Airway epithelial cell (primary cell): ENCODE measurements around the gene PUS7L. TPM values are rescaled to one million over a fixed set of nuclear protein-coding genes. Genes with fewer than 3 reads are reported as not detected.

Experiments used
- total RNA-seq: library from RNA; depleted of rRNA; stranded (reverse); fragments of >200 nt; gene quantifications from 2 replicates; pipeline ENCODE4 v1.2.3, GENCODE V29; 2015

The PUS7L gene, protein sequence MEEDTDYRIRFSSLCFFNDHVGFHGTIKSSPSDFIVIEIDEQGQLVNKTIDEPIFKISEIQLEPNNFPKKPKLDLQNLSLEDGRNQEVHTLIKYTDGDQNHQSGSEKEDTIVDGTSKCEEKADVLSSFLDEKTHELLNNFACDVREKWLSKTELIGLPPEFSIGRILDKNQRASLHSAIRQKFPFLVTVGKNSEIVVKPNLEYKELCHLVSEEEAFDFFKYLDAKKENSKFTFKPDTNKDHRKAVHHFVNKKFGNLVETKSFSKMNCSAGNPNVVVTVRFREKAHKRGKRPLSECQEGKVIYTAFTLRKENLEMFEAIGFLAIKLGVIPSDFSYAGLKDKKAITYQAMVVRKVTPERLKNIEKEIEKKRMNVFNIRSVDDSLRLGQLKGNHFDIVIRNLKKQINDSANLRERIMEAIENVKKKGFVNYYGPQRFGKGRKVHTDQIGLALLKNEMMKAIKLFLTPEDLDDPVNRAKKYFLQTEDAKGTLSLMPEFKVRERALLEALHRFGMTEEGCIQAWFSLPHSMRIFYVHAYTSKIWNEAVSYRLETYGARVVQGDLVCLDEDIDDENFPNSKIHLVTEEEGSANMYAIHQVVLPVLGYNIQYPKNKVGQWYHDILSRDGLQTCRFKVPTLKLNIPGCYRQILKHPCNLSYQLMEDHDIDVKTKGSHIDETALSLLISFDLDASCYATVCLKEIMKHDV
- total RNA-seq, result 7.6 and 12.0 TPM in 2 replicates

GRCh38 chr12:43758728-43759563, at the start of gene PUS7L, which contains the start of gene IRAK4:
TSS of gene PUS7L (minus strand) at chr12:43758790. CDS start at chr12:43755245, 3,545 bp downstream.
TSS of gene IRAK4 (plus strand) at chr12:43758951. CDS start at chr12:43768112, 9,161 bp downstream.

GRCh38 chr12:43805860-43806736, 47.5 kb upstream of the PUS7L start, which contains the start of gene TWF1:
TSS of gene TWF1 (minus strand) at chr12:43806317. CDS start at chr12:43806245, 72 bp downstream.

Other genes with a start within 250 kb of the PUS7L start
- not detected in 2 replicates for gene ADAMTS20, start 206.6 kb downstream of the PUS7L start, total RNA-seq
- 6.6 and 10.2 TPM in 2 replicates for gene IRAK4, start 161 bp upstream of the PUS7L start, total RNA-seq
- gene TWF1, start 47.5 kb upstream of the PUS7L start, total RNA-seq, result 93.0 and 126 TPM in 2 replicates
- gene TMEM117, start 77.3 kb upstream of the PUS7L start, total RNA-seq, result 6.8 and 12.1 TPM in 2 replicates